GM21381 (cell line): Measurements from ENCODE around the gene CFAP53.
A peak's percentile ranks its signal among the peaks of the same experiment; 100 is the strongest.

Source experiments
- ATAC-seq: cut with Tn5 transposase; IDR thresholded peaks from one replicate; pipeline ENCODE4 v1.9.1; 2021; ENCODE audit warnings: mild to moderate bottlenecking, moderate library complexity; ENCODE audit not compliant: unreplicated experiment

CFAP53 gene

GRCh38 chr18:50196261-50196660, 70.0 kb downstream of the CFAP53 start:
- ATAC-seq = no peak

GRCh38 chr18:50195689-50196088, 70.6 kb downstream of the CFAP53 start:
- no peak for ATAC-seq

GRCh38 chr18:50194631-50195532, 71.4 kb downstream of the CFAP53 start, which contains the start of gene MYO5B:
MYO5B (minus strand) TSS chr18:50195147; CDS start chr18:50194793, 354 bp downstream.
- ATAC-seq = peak; percentile 77

GRCh38 chr18:50193796-50194630, 72.3 kb downstream of the CFAP53 start:
- no peak for ATAC-seq

GRCh38 chr18:50192995-50193795, 73.1 kb downstream of the CFAP53 start:
- no peak for ATAC-seq

- no peak for ATAC-seq
Measured at GRCh38 chr18:50190926-50191325, 75.4 kb downstream of the CFAP53 start.

- no peak for ATAC-seq
Measured at GRCh38 chr18:50190236-50190635, 76.1 kb downstream of the CFAP53 start.

GRCh38 chr18:50189160-50189559, 77.1 kb downstream of the CFAP53 start:
- no peak for ATAC-seq

GRCh38 chr18:50188652-50189051, 77.6 kb downstream of the CFAP53 start:
- no peak for ATAC-seq

GRCh38 chr18:50187659-50188058, 78.6 kb downstream of the CFAP53 start:
- ATAC-seq = no peak

- no peak for ATAC-seq
Measured at GRCh38 chr18:50186385-50186784, 79.9 kb downstream of the CFAP53 start.

- no peak for ATAC-seq
Measured at GRCh38 chr18:50183556-50183955, 82.7 kb downstream of the CFAP53 start.

- ATAC-seq = no peak
Measured at GRCh38 chr18:50182511-50182910, 83.8 kb downstream of the CFAP53 start.

GRCh38 chr18:50181590-50181989, 84.7 kb downstream of the CFAP53 start:
- no peak for ATAC-seq

GRCh38 chr18:50179465-50179864, 86.8 kb downstream of the CFAP53 start:
- no peak for ATAC-seq

GRCh38 chr18:50177294-50177992, 88.9 kb downstream of the CFAP53 start:
- ATAC-seq = no peak
